Measurements from ENCODE around the gene STARD4.

The STARD4 gene

DNA sequence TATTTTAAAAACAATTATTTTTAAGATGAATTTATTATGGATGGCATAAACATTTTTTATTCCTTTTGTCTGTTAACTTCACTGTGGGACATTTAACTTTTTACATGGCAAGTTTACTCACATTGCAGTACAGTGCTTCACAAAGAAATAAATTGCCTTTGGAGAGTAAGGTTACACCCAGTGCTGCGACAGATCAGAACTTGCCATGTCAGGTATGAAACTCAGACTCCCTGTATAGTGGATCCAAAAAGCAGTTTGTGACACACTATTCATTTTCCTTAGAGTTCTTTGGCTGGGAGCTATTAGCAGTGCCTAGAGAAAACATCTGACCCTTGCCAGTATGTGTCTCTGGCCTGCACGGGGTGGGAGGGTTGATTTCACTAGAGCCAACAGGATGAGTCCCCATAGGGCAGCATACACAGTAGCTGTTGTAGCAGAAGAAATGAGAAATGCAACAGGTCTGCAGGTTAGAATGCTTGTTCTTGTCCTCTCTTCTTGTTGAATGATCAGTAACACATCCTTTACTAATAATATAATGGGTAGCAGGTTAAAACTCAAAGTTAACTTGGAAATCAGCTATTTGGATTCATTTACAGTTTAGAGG is 42.9 kb downstream of the STARD4 start:
- no peak for DNase-seq

- no peak for DNase-seq
Observed at GRCh38 chr5:111463311-111463710, 49.0 kb downstream of the STARD4 start.

DNA sequence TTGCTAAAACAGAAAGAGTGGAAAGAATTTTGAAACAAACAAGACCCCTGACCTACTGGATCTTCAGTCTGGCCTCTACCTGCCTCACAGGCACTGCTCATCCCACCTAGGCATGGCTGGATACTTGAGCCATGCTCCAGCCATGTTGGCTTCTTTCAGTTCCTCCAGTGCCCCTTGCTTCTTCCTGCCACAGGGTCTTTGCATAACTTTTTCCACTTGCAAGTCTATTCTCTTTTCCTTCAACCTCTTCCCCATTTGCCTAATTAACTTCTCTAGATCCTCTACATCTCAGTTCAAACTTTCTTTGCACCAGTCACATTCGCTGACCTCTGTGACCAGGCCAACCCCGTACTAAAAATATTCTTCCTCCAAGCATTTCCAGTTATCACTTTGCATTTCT is 50.4 kb downstream of the STARD4 start:
- DNase-seq: no peak

GRCh38 chr5:111461255-111461671 is 51.1 kb downstream of the STARD4 start:
- DNase-seq: no peak

- DNase-seq: no peak
Observed at GRCh38 chr5:111454776-111455175, 57.6 kb downstream of the STARD4 start.

DNA sequence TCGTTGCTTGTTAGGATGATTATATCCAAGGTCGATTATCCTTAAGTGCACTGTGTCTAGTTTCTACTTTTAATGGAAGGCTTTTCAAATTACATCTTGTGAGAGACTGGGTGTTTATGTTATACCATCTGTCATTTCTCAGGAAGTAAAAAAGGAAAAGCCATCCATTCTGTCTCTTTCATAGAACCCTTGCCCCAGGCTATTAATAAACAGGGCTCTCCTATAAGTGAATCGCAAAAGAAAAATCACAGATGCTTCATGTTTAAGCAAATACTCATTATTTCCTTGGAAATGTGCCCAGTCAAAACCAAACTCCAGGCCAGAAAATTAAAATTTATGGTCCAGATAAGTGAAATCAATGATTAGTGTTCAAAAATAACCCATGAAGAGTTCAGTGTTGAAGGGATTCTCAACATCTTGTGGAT is 58.1 kb downstream of the STARD4 start:
- DNase-seq: no peak

- no peak for DNase-seq
Observed at GRCh38 chr5:111453747-111454146, 58.6 kb downstream of the STARD4 start.

GRCh38 chr5:111453295-111453694 is 59.0 kb downstream of the STARD4 start:
- no peak for DNase-seq

DNA sequence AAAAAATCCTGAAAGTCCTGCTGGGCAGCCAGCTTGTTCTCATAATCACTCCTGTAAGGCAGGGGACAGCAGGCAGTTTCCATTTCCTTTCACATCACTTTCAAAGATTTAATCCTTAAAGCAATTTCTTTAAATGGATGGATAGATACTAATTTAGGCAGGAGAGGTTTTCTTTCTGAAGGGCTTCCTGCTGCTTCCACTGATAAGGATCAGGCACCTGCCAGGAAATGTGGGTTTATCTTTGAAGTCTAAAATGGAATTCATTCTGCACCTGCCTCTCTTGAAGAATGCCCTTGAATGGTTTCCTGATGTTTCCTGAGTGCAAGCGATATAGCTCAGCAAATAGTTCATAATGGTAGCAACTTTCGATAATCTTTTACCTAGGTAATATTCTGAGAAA is 64.5 kb downstream of the STARD4 start:
- DNase-seq: no peak

- DNase-seq: no peak
Observed at GRCh38 chr5:111447099-111447498, 65.2 kb downstream of the STARD4 start.
